GM12878 (cell line): ENCODE measurements around the gene TCERG1L. TPM values are rescaled to one million over a fixed set of nuclear protein-coding genes. Genes with fewer than 3 reads are reported as not detected.

Source experiments
- ATAC-seq: fragments of 200-7000 bp; cut with Tn5 transposase; 3 replicates; pipeline ENCODE4 v1.9.1; 2020; ENCODE audit warnings: mild to moderate bottlenecking, moderate library complexity
- BruUV-seq: library from RNA; stranded (reverse); fragments of 400-500 nt; replicated peaks from 2 replicates; lab custom pipeline; 2021; lab: Mats Ljungman, UMichigan
- CTCF ChIA-PET: fragments of 300-600 bp; sonication (Branson Sonifier 250); formaldehyde crosslinking; extraction: SDS; loops from one replicate; lab custom pipeline; 2021; ENCODE audit warnings: inconsistent platforms; lab: Yijun Ruan, JAX
- POLR2A ChIA-PET: fragments of 350-600 bp; formaldehyde crosslinking; extraction: SDS; loops from one replicate; lab custom pipeline; 2021; ENCODE audit warnings: inconsistent platforms; lab: Charles Lee
- RAD21 ChIA-PET: fragments of 300-600 bp; sonication (Branson Sonifier 250); formaldehyde crosslinking; loops from one replicate; lab custom pipeline; 2023; ENCODE audit warnings: antibody characterized with exemption; ENCODE audit not compliant: unreplicated experiment; lab: Charles Lee
- SMC1A ChIA-PET: fragments of 300-600 bp; sonication (Branson Sonifier 250); formaldehyde crosslinking; loops from one replicate; lab custom pipeline; 2023; ENCODE audit not compliant: unreplicated experiment, uncharacterized antibody; lab: Charles Lee
- DNase-seq: peaks from one replicate; pipeline ENCODE4 v3.0.0-alpha.2; 2011; ENCODE audit warnings: low read depth, low spot score
- FAIRE-seq: peaks from 3 replicates; lab custom pipeline; 2011; peaks lifted over from hg19 to GRCh38; lab: Jason Lieb, UNC
- H2AFZ ChIP-seq: 2 replicates; pipeline ENCODE4 v1.6.0; 2011; ENCODE audit warnings: low read depth, low read length, control low read depth; ENCODE audit not compliant: control insufficient read depth
- H3K27ac ChIP-seq: 2 replicates; pipeline ENCODE4 v1.5.1; 2011; ENCODE audit warnings: control low read depth; ENCODE audit not compliant: control insufficient read depth, insufficient read depth
- H3K27me3 ChIP-seq, 2 experiments: replicated peaks in 1 of 2; 2 replicates each; pipeline versions ENCODE4 v1.6.0 to v1.6.1; 2011; ENCODE audit warnings: low read length in 1 of 2; ENCODE audit not compliant: control insufficient read depth in 2 of 2, insufficient read depth in 2 of 2
- H3K36me3 ChIP-seq, 2 experiments: 2 replicates each; pipeline ENCODE4 v1.5.1; 2011; ENCODE audit warnings: low read length in 1 of 2; ENCODE audit not compliant: control insufficient read depth in 2 of 2, insufficient read depth in 2 of 2
- H3K4me1 ChIP-seq: 2 replicates; pipeline ENCODE4 v1.6.1; 2011; ENCODE audit warnings: mild to moderate bottlenecking, low read length, moderate library complexity, mixed read lengths; ENCODE audit not compliant: control insufficient read depth, insufficient read depth
- H3K4me2 ChIP-seq: 2 replicates; pipeline ENCODE4 v1.6.0; 2011; ENCODE audit warnings: control low read depth; ENCODE audit not compliant: control insufficient read depth, insufficient read depth
- H3K4me3 ChIP-seq: fragments of 200-600 bp; sonication (generic); 2 replicates; pipeline ENCODE4 v1.5.1; 2016
- H3K79me2 ChIP-seq: 2 replicates; pipeline ENCODE4 v1.6.0; 2011; ENCODE audit warnings: low read length; ENCODE audit not compliant: control insufficient read depth, insufficient read depth
- H3K9ac ChIP-seq: 2 replicates; pipeline ENCODE4 v1.8.0; 2011; ENCODE audit warnings: low read length, control low read depth, mixed read lengths; ENCODE audit not compliant: control insufficient read depth, insufficient read depth
- H3K9me3 ChIP-seq: replicated peaks from 3 replicates; pipeline ENCODE4 v1.5.1; 2011; ENCODE audit warnings: mild to moderate bottlenecking, low read length; ENCODE audit not compliant: control insufficient read depth, insufficient read depth
- H4K20me1 ChIP-seq: 2 replicates; pipeline ENCODE4 v1.6.0; 2011; ENCODE audit not compliant: control insufficient read depth, insufficient read depth
- BCL11A ChIP-seq: IDR thresholded peaks from 2 replicates; pipeline ENCODE4 v1.6.1; 2011; ENCODE audit warnings: low read depth, low read length
- CEBPZ ChIP-seq: fragments of 150-350 bp; IDR thresholded peaks from 2 replicates; pipeline ENCODE4 v1.6.1; 2016; ENCODE audit warnings: low read depth, low read length
- E2F8 ChIP-seq: fragments of 450-650 bp; IDR thresholded peaks from 2 replicates; pipeline ENCODE4 v1.6.1; 2018; ENCODE audit warnings: mild to moderate bottlenecking, low read depth, moderate library complexity; ENCODE audit not compliant: partially characterized antibody
- NFIC ChIP-seq: IDR thresholded peaks from 2 replicates; pipeline ENCODE4 v1.6.1; 2012; ENCODE audit warnings: low read depth, mild to moderate bottlenecking, inconsistent platforms, low read length, moderate library complexity
- STAT1 ChIP-seq: fragments of 450-650 bp; conservative IDR thresholded peaks from 2 replicates; pipeline ENCODE4 v1.6.1; 2014; ENCODE audit warnings: antibody characterized with exemption, mild to moderate bottlenecking
- ZNF207 ChIP-seq: fragments of 450-650 bp; IDR thresholded peaks from 2 replicates; pipeline ENCODE4 v1.6.1; 2014; ENCODE audit warnings: antibody characterized with exemption, mild to moderate bottlenecking, borderline replicate concordance
- WGBS: methylation state at CpG from one replicate; pipeline ENCODE4 v1.1.6; 2016; ENCODE audit warnings: low lambda C conversion rate; ENCODE audit not compliant: insufficient replicate concordance, insufficient coverage; ENCODE audit errors: missing lambda C conversion rate; 5-methylcytosine and 5-hydroxymethylcytosine counted together
- in situ Hi-C: fragments of 300-500 bp; cut with MboI; formaldehyde crosslinking; loops from 9 replicates; pipeline ENCODE4 v1.14.3; 2018; ENCODE audit warnings: mixed read lengths
- intact Hi-C: fragments of 100-400 bp; cut with micrococcal nuclease; formaldehyde crosslinking; loops from one replicate; pipeline ENCODE4 v1.14.2; 2022; ENCODE audit not compliant: unreplicated experiment
- polyA plus RNA-seq, 11 experiments: library from polyadenylated mRNA; depleted of rRNA in 4 of 11; unstranded in 6 of 11; stranded (reverse) in 5 of 11; fragments of >200 nt; fragmentation: Nextera tagmentation in 4 of 11; fragmentation: Illumina TruSeq in 1 of 11; extraction: Ambion mirVana in 4 of 11; extraction: Trizol in 1 of 11; gene quantifications; 1 replicate in 1 of 11; 2 replicates in 10 of 11; pipeline versions ENCODE4 v1.2.1 to v1.2.3, GENCODE V29; 2011 to 2016; ENCODE audit warnings: inconsistent platforms in 2 of 11, missing spikeins in 2 of 11, low read depth in 1 of 11
- total RNA-seq, 4 experiments: library from RNA; depleted of rRNA in 3 of 4; stranded (reverse); fragments of >200 nt in 3 of 4; fragmentation: Illumina TruSeq in 1 of 4; extraction: Trizol in 1 of 4; gene quantifications; 2 replicates each; pipeline versions ENCODE4 v1.2.1 to v1.2.3, GENCODE V29; 2013 to 2021
- TF ChIP-seq, protein P1 (sequence below): fragments of 450-650 bp; IDR thresholded peaks from 2 replicates; pipeline ENCODE4 v1.6.1; 2017; ENCODE audit warnings: low read depth, mild to moderate bottlenecking, moderate library complexity

The TCERG1L gene
- total and polyA plus RNA-seq, 10 of the 15 experiments (the other 5 are each of a cell fraction or from before 2014, with no cell fraction given), result not detected

- FAIRE-seq (no peak), DNase-seq (no peak), ATAC-seq (no peak)
- H3K27ac ChIP-seq, result no peak overlapping the region
- ChIA-PET CTCF (no interaction called here), SMC1A (no interaction called here), RAD21 (no interaction called here), POLR2A (interaction anchor here (0.6 kb wide), 1 partner anchor 848 kb away, joined by 6 read pairs; no protein-coding TSS in a partner anchor)
- H2AFZ ChIP-seq, result no peak overlapping the region
- no peaks in the 10 kb centered on the region; the same call in 2 of the 3 replicates for H3K9me3 ChIP-seq
- H3K9ac ChIP-seq, result no peak overlapping the region
- no peaks in the 10 kb centered on the region for H4K20me1 ChIP-seq
- no TSS peak for BruUV-seq
- H3K4me2 ChIP-seq, result no peak overlapping the region
- H3K27me3 ChIP-seq, result no peaks in the 10 kb centered on the region
- no peak overlapping the region for H3K4me3 ChIP-seq
- no peaks in the 10 kb centered on the region for H3K4me1 ChIP-seq
- in situ Hi-C loops, result no loop called here
- WGBS, result 46% methylated on average over 22 of the region's 22 CpGs
- H3K36me3 ChIP-seq, result no peaks in the 10 kb centered on the region
- TF ChIP-seq NFIC (no peak), E2F8 (no peak), BCL11A (no peak), ZNF207 (no peak), CEBPZ (no peak), STAT1 (no peak)
- TF ChIP-seq, protein P1, sequence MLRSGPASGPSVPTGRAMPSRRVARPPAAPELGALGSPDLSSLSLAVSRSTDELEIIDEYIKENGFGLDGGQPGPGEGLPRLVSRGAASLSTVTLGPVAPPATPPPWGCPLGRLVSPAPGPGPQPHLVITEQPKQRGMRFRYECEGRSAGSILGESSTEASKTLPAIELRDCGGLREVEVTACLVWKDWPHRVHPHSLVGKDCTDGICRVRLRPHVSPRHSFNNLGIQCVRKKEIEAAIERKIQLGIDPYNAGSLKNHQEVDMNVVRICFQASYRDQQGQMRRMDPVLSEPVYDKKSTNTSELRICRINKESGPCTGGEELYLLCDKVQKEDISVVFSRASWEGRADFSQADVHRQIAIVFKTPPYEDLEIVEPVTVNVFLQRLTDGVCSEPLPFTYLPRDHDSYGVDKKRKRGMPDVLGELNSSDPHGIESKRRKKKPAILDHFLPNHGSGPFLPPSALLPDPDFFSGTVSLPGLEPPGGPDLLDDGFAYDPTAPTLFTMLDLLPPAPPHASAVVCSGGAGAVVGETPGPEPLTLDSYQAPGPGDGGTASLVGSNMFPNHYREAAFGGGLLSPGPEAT, result no peak
- intact Hi-C loops, result no loop called here
- no peaks in the 10 kb centered on the region for H3K79me2 ChIP-seq
These were observed 107.8 kb downstream of the TCERG1L start for GRCh38 chr10:131203456-131204357.
